HEK293 (cell line): ENCODE measurements around the gene CFI.

Source experiments
- CTCF ChIA-PET: fragments of 350-600 bp; formaldehyde crosslinking; extraction: SDS; loops from one replicate; lab custom pipeline; 2021; ENCODE audit warnings: antibody characterized with exemption; lab: Yijun Ruan, JAX
- POLR2A ChIA-PET: fragments of 300-600 bp; formaldehyde crosslinking; extraction: SDS; loops from one replicate; lab custom pipeline; 2020; ENCODE audit warnings: antibody characterized with exemption, inconsistent platforms; lab: Yijun Ruan, JAX
- H3K27ac ChIP-seq: fragments of 200-500 bp; sonication (Bioruptor generic); 2 replicates; pipeline ENCODE4 v1.5.1; 2014; ENCODE audit warnings: low read depth, low read length, control low read depth, inconsistent platforms; ENCODE audit errors: extremely low read depth
- H3K36me3 ChIP-seq, 2 experiments: fragments of 200-500 bp in 1 of 2; sonication (Bioruptor generic) in 1 of 2; 1 replicate in 1 of 2; 2 replicates in 1 of 2; pipeline ENCODE4 v1.5.1; 2014 to 2017; ENCODE audit warnings: inconsistent platforms in 2 of 2, low read length in 2 of 2; ENCODE audit not compliant: control insufficient read depth in 2 of 2, insufficient read depth in 1 of 2
- H3K4me1 ChIP-seq: fragments of 200-500 bp; sonication (Bioruptor generic); 2 replicates; pipeline ENCODE4 v1.5.1; 2014; ENCODE audit warnings: mild to moderate bottlenecking, low read length, inconsistent platforms; ENCODE audit not compliant: control insufficient read depth, insufficient read depth
- H3K4me3 ChIP-seq: 2 replicates; pipeline ENCODE4 v1.5.1; 2011; ENCODE audit warnings: low read depth, mild to moderate bottlenecking, control low read depth, low read length, moderate library complexity
- H3K9me3 ChIP-seq: fragments of 200-500 bp; sonication (Bioruptor generic); 2 replicates; pipeline ENCODE4 v1.5.1; 2014; ENCODE audit warnings: low read depth, low read length, inconsistent platforms; ENCODE audit not compliant: control insufficient read depth, insufficient read depth
- KLF10 ChIP-seq: fragments of 450-650 bp; IDR thresholded peaks from 2 replicates; pipeline ENCODE4 v1.5.1; 2018; ENCODE audit warnings: missing biosample characterization, mild to moderate bottlenecking, missing genetic modification characterization
- SETDB1 ChIP-seq: IDR thresholded peaks from one replicate; pipeline ENCODE4 v1.6.1; 2017; ENCODE audit warnings: mild to moderate bottlenecking, low read length, moderate library complexity, mixed read lengths; ENCODE audit not compliant: insufficient read length
- SP3 ChIP-seq: fragments of 450-650 bp; formaldehyde crosslinking; IDR thresholded peaks from 2 replicates; pipeline ENCODE4 v1.5.1; 2016; ENCODE audit warnings: missing biosample characterization, missing genetic modification characterization
- TCF7L2 ChIP-seq: IDR thresholded peaks from 2 replicates; pipeline ENCODE4 v1.6.1; 2011; ENCODE audit warnings: low read depth, mild to moderate bottlenecking, inconsistent platforms, low read length, moderate library complexity, borderline replicate concordance
- ZBTB21 ChIP-seq: fragments of 450-650 bp; formaldehyde crosslinking; IDR thresholded peaks from 2 replicates; pipeline ENCODE4 v1.5.1; 2017; ENCODE audit warnings: missing biosample characterization, missing genetic modification characterization
- ZEB2 ChIP-seq: fragments of 450-650 bp; formaldehyde crosslinking; IDR thresholded peaks from 2 replicates; pipeline ENCODE4 v1.5.1; 2016; ENCODE audit warnings: missing biosample characterization, missing genetic modification characterization
- ZNF155 ChIP-seq: fragments of 450-650 bp; formaldehyde crosslinking; IDR thresholded peaks from 2 replicates; pipeline ENCODE4 v1.5.1; 2016; ENCODE audit warnings: missing biosample characterization, missing genetic modification characterization
- ZNF175 ChIP-seq: fragments of 450-650 bp; formaldehyde crosslinking; IDR thresholded peaks from 2 replicates; pipeline ENCODE4 v1.5.1; 2016; ENCODE audit warnings: missing biosample characterization, missing genetic modification characterization
- ZNF239 ChIP-seq: fragments of 450-650 bp; formaldehyde crosslinking; IDR thresholded peaks from 2 replicates; pipeline ENCODE4 v1.5.1; 2016; ENCODE audit warnings: missing biosample characterization, missing genetic modification characterization
- ZNF266 ChIP-seq: fragments of 450-650 bp; formaldehyde crosslinking; IDR thresholded peaks from 2 replicates; pipeline ENCODE4 v1.5.1; 2016; ENCODE audit warnings: missing biosample characterization, missing genetic modification characterization, low read depth
- ZNF335 ChIP-seq: fragments of 450-650 bp; formaldehyde crosslinking; conservative IDR thresholded peaks from 2 replicates; pipeline ENCODE4 v1.5.1; 2016; ENCODE audit warnings: missing biosample characterization, missing genetic modification characterization
- ZNF514 ChIP-seq: fragments of 450-650 bp; formaldehyde crosslinking; IDR thresholded peaks from 2 replicates; pipeline ENCODE4 v1.5.1; 2016; ENCODE audit warnings: missing biosample characterization, missing genetic modification characterization
- ZNF549 ChIP-seq: fragments of 450-650 bp; IDR thresholded peaks from 2 replicates; pipeline ENCODE4 v1.5.1; 2018; ENCODE audit warnings: missing biosample characterization, missing genetic modification characterization, mild to moderate bottlenecking, inconsistent platforms, moderate library complexity
- ZNF585B ChIP-seq: fragments of 450-650 bp; formaldehyde crosslinking; IDR thresholded peaks from 2 replicates; pipeline ENCODE4 v1.5.1; 2016; ENCODE audit warnings: missing biosample characterization, missing genetic modification characterization
- ZNF600 ChIP-seq: fragments of 450-650 bp; formaldehyde crosslinking; IDR thresholded peaks from 2 replicates; pipeline ENCODE4 v1.5.1; 2016; ENCODE audit warnings: missing biosample characterization, missing genetic modification characterization
- ZNF624 ChIP-seq: fragments of 450-650 bp; formaldehyde crosslinking; IDR thresholded peaks from 2 replicates; pipeline ENCODE4 v1.5.1; 2017; ENCODE audit warnings: missing biosample characterization, missing genetic modification characterization
- ZNF670 ChIP-seq: fragments of 450-650 bp; formaldehyde crosslinking; IDR thresholded peaks from 2 replicates; pipeline ENCODE4 v1.5.1; 2016; ENCODE audit warnings: missing biosample characterization, missing genetic modification characterization, low read depth
- ZNF785 ChIP-seq: fragments of 450-650 bp; formaldehyde crosslinking; IDR thresholded peaks from 2 replicates; pipeline ENCODE4 v1.5.1; 2016; ENCODE audit warnings: missing biosample characterization, missing genetic modification characterization
- TF ChIP-seq, protein P1 (sequence below): fragments of 450-650 bp; formaldehyde crosslinking; IDR thresholded peaks from 2 replicates; pipeline ENCODE4 v1.5.1; 2016; ENCODE audit warnings: missing biosample characterization, missing genetic modification characterization
- TF ChIP-seq, protein P2 (sequence below): fragments of 450-650 bp; formaldehyde crosslinking; IDR thresholded peaks from 2 replicates; pipeline ENCODE4 v1.5.1; 2017; ENCODE audit warnings: missing biosample characterization, missing genetic modification characterization

Gene CFI

DNA sequence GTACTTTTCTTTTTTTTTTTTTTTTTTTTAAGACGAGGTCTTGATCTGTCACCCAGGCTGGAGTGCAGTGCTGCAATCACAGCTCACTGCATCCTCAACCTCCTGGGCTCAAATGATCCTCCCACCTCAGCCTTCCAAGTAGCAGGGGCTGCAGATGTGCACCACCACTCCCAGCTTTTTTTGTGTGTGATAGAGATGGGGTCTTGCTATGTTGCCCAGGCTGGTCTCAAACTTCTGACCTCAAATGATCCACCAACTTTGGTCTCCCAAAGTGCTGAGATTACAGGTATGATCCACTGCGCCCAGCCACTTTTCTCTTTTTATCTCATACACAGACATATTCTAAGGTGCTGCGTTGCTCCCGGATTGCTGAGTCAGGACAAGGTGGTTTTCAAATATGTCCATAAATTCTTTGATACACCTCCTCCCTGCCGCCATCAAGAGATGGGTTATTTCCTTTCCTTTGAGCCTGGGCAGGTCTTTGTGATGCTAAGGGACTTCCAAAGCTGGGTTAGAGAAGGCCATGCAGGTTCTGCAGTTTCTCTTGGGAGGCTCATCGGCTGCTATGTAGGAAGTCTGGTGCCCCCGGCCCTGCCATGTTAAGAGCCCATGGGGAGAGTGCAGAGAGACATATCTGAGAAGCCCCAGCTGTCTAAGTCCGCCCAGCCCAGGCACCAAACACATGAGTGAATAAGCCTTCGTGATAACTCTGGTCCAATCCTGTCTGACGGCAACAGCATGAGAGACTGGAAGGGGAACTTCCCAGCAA is 63.5 kb downstream of the CFI start:
- H3K27ac ChIP-seq: no peak overlapping the region
- H3K9me3 ChIP-seq: no peaks in the 10 kb centered on the region
- no peak overlapping the region for H3K4me3 ChIP-seq
- POLR2A ChIA-PET: no interaction called here
- TF ChIP-seq SP3 (tag by site-specific recombination): no peak
- TF ChIP-seq ZNF239: no peak
- TF ChIP-seq ZBTB21 (tag by site-specific recombination): no peak
- TF ChIP-seq ZNF266: no peak
- no peaks in the 10 kb centered on the region for H3K36me3 ChIP-seq
- CTCF ChIA-PET: no interaction called here
- H3K4me1 ChIP-seq: no peaks in the 10 kb centered on the region

DNA sequence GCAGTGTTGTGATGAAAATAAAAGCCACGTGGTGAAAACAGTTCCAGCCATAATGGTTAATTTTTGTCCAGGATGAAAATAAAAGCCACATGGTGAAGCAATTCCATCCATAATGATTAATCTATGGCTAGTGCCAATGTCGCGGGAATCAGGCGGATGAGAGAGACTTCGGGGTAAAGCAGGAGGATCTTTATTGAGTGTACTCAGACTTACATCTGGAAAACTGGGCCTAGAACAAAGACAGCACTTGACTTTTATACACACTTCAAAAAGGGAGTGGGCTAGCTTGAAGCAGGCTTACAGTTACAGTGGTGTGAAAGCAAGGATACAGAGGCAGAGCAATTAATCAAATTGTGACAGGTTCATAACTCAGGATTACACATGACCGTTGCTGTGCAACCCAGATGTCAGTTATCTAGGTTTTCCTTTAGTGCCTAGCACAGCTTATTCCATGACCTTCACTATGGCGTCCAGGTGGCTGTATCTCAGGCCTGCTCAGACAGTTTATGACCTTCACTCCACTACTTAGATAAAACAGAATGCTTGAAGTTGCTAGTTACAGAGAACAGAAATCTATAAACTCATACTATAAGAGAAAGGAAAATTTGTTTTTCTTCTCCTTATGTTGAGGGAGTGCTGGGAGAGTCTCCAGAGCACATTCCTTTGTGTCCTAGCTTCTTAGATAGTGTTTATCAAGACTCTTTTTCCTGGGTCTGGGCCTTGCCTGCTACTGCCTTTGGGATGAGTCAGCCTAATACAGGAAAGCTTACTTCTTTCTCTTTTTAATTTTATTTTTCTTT is 66.0 kb downstream of the CFI start:
- ChIA-PET POLR2A (no interaction called here), CTCF (no interaction called here)
- TF ChIP-seq ZNF624 (tag by site-specific recombination) (no peak), SETDB1 (peak; percentile 32)
- Histone ChIP-seq H3K4me1 (no peaks in the 10 kb centered on the region), H3K36me3 (no peaks in the 10 kb centered on the region), H3K27ac (no peak overlapping the region), H3K9me3 (no peaks in the 10 kb centered on the region), H3K4me3 (no peak overlapping the region)

DNA sequence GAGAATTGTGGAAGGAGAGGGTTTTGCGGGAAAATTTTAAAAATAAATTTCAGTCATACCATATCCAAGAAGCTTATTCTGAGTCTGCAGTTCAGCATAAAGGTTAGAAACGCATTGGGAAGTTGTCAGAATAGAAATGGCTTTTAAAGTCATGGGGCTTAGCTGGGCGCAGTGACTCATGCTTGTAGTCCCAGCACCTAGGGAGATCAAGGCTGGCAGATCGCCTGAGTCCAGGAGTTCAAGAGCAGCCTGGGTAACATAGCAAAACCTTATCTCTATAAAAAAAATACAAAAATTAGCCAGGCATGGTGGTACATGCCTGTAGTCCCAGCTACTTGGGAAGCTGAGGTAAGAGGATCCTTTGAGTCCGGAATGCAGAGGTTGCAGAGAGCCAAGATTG is 68.1 kb downstream of the CFI start:
- no peak for TF ChIP-seq ZNF155
- no peak for TF ChIP-seq TCF7L2
- no peak for TF ChIP-seq KLF10 (tag by site-specific recombination)
- no peaks in the 10 kb centered on the region for H3K9me3 ChIP-seq
- H3K27ac ChIP-seq: no peak overlapping the region
- no peaks in the 10 kb centered on the region for H3K4me1 ChIP-seq
- no peaks in the 10 kb centered on the region for H3K36me3 ChIP-seq
- no peak overlapping the region for H3K4me3 ChIP-seq
- CTCF ChIA-PET: no interaction called here
- POLR2A ChIA-PET: no interaction called here

DNA sequence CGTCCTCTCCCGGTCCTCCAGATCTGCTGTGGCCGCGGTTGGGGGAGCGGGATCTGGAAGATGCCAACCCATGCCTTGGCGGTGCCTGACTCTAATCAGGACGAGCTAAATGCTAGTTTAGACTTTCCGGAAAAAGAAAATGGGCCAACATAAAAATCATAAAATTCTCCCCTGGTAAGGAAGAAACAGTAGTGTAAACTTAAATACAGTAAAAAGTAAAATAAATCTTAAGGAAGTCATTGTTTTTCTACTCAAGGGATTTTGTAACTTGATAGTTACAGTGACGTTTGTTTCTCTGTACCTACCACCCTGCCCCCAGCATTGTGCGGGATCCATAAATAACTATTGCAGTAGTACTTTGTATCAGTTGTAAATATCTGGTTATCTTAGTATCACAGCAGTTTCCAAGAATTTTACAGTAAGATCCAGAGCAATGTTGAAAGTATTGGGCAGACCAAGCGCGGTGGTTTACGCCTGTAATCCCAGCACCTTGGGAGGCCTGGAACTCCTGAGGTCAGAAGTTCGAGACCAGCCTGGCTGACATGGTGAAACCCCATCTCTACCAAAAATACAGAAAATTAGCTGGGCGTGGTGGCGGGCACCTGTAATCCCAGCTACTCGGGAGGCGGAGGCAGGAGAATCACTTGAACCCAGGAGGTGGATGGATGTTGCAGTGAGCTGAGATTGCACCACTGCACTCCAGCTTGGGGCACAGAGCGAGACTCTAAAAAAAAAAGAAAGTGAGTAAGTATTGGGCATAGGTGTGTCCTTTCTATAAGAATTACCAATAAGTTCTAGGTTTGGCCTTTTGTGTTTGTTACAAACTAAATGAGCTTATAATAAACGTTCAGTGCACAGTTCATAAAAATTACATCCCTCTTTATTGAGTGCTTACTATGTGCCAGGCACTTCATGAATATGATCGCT is 70.9 kb downstream of the CFI start:
- Histone ChIP-seq H3K36me3 (peaks cover 0 to 7% of the 10 kb centered on the region in 2 experiments; a peak in 1 of 3 replicates), H3K4me1 (no peaks in the 10 kb centered on the region), H3K27ac (no peak overlapping the region; the same call in 1 of the 2 replicates), H3K4me3 (peak overlapping the region; percentile 57), H3K9me3 (no peaks in the 10 kb centered on the region)
- CTCF ChIA-PET: interaction anchor here (0.5 kb wide), 1 partner anchor 31 kb away, joined by 5 read pairs; no protein-coding TSS in a partner anchor
- POLR2A ChIA-PET: interaction anchor here (0.6 to 1.5 kb wide), 2 partner anchors 27 to 84 kb away, joined by 3 to 6 read pairs; partner anchors contain the start of gene CASP6
- peak; percentile 89 for TF ChIP-seq ZNF600 (tag by site-specific recombination)
- no peak for TF ChIP-seq ZNF549 (tag by site-specific recombination)
- TF ChIP-seq, protein P1, sequence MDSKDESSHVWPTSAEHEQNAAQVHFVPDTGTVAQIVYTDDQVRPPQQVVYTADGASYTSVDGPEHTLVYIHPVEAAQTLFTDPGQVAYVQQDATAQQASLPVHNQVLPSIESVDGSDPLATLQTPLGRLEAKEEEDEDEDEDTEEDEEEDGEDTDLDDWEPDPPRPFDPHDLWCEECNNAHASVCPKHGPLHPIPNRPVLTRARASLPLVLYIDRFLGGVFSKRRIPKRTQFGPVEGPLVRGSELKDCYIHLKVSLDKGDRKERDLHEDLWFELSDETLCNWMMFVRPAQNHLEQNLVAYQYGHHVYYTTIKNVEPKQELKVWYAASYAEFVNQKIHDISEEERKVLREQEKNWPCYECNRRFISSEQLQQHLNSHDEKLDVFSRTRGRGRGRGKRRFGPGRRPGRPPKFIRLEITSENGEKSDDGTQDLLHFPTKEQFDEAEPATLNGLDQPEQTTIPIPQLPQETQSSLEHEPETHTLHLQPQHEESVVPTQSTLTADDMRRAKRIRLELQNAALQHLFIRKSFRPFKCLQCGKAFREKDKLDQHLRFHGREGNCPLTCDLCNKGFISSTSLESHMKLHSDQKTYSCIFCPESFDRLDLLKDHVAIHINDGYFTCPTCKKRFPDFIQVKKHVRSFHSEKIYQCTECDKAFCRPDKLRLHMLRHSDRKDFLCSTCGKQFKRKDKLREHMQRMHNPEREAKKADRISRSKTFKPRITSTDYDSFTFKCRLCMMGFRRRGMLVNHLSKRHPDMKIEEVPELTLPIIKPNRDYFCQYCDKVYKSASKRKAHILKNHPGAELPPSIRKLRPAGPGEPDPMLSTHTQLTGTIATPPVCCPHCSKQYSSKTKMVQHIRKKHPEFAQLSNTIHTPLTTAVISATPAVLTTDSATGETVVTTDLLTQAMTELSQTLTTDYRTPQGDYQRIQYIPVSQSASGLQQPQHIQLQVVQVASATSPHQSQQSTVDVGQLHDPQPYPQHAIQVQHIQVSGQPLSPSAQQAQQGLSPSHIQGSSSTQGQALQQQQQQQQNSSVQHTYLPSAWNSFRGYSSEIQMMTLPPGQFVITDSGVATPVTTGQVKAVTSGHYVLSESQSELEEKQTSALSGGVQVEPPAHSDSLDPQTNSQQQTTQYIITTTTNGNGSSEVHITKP (tag by site-specific recombination): peak; percentile 80
- 0 out of 2 replicates have a peak, but pooled peaks have one; percentile 20 for TF ChIP-seq ZEB2
- TF ChIP-seq, protein P2, sequence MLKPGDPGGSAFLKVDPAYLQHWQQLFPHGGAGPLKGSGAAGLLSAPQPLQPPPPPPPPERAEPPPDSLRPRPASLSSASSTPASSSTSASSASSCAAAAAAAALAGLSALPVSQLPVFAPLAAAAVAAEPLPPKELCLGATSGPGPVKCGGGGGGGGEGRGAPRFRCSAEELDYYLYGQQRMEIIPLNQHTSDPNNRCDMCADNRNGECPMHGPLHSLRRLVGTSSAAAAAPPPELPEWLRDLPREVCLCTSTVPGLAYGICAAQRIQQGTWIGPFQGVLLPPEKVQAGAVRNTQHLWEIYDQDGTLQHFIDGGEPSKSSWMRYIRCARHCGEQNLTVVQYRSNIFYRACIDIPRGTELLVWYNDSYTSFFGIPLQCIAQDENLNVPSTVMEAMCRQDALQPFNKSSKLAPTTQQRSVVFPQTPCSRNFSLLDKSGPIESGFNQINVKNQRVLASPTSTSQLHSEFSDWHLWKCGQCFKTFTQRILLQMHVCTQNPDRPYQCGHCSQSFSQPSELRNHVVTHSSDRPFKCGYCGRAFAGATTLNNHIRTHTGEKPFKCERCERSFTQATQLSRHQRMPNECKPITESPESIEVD: peak; percentile 32; the same call in 1 of the 2 replicates
- TF ChIP-seq ZNF335 (tag by site-specific recombination): peak; percentile 92
- no peak for TF ChIP-seq ZNF785
- no peak for TF ChIP-seq ZNF175 (tag by site-specific recombination)
- TF ChIP-seq ZNF514 (tag by site-specific recombination): no peak
- TF ChIP-seq ZNF585B (tag by site-specific recombination): no peak
- no peak for TF ChIP-seq ZNF670 (tag by site-specific recombination)
